SH-SY5Y (cell line): ENCODE data around the gene GRIFIN.
A peak's percentile ranks its signal among the peaks of the same experiment; 100 is the strongest.

ENCODE experiments used
- GATA2 ChIP-seq: IDR thresholded peaks from 2 replicates; pipeline ENCODE4 v1.6.1; 2011; ENCODE audit warnings: mild to moderate bottlenecking, low read depth, low read length
- GATA3 ChIP-seq: IDR thresholded peaks from 2 replicates; pipeline ENCODE4 v1.6.1; 2011; ENCODE audit warnings: low read depth, mild to moderate bottlenecking, low read length, moderate library complexity

The GRIFIN gene

DNA sequence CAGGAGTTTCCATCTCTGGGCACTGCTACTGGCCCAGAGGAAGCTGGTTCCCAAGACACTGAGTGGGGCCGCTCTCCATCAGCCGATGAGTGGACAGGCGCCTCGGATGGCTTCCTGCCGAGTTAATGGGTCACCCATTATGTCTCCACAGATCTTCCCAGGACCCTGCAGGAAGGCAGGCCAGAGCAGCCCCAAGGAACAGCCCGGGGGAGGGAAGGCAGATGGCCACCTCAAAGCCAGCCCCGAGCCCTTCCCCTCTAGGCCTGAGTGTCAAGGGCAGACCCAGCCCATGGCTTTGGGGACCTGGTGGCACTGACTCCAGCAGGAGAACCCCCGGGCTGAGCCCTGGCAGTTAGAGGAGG, 40.0 kb upstream of the GRIFIN start:
- TF ChIP-seq GATA3, result no peak
- TF ChIP-seq GATA2, result no peak

DNA sequence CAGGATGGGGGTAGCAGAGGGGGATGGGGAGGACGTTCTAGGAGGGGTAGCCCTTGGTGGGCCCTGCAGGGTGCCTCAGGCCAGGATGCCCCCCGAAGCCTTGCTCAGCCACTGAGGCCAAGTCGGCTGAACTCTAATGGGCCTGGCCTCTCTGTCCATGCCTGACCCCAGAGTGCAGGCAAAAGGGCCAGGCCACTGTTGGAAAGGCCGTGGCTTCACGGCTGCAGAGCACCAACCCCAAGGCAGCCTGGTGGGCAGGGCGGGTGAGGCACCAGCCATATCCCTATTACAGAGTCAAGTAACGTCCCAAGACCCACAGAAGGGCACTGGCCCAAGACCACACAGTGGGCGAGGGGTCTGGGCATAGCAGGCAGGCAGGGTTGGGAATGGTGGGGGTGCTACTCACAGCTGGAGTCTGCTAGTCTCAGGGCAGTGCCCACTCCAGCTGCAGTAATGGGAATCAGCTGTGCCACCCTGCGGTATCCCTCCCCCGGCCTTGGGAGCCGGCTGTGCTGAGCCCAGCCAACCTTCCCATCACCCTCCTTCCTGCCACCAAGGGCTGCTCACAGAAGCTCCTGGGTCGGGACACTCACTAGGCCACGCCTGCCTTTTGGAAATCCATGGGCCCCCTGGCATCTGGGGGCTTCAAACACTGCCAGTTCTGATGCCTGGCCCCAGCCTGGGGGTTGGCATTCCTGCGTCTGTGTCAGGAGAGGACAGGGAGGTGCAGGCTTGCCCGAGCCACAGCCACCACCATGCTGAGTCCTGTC, 39.4 kb upstream of the GRIFIN start:
- TF ChIP-seq GATA2 (no peak), GATA3 (no peak)

DNA sequence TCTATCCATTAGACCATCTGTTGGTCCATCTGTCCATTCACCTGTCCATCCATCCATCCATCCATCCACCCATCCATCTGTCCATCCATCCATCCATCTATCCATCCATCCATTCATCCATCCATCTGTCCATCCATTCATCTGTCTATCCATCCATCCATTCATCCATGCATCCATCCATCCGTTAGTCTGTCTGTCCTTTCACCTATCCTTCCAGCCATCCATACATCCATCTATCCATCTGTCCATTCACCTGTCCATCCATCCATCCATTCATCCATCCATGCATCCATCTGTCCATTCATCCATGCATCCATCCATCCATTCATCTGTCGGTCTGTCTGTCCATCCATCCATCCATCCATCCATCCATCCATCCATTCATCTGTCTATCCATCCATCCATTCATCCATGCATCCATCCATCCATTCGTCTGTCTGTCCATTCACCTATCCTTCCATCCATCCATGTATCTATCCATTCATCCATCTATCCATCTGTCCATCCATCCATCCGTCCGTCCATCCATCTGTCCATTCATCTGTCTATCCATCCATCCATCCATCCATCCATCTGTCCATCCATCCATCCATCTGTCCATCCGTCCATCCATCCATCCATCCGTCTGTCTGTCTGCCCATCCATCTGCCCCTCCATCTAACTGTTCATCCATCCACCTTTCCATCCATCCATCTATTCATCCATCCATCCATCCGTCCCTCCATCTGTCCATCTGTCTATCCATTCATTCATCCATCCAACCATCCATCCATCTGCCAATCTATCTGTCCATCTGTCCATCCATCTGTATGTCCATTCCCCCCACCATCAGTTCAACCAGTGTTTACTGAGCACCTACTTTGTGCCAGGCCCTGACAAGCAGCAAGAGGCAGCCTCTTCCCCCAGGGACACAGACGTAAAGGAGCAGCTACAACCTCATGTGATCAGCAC, 38.5 kb upstream of the GRIFIN start:
- no peak for TF ChIP-seq GATA2
- TF ChIP-seq GATA3, result no peak

DNA sequence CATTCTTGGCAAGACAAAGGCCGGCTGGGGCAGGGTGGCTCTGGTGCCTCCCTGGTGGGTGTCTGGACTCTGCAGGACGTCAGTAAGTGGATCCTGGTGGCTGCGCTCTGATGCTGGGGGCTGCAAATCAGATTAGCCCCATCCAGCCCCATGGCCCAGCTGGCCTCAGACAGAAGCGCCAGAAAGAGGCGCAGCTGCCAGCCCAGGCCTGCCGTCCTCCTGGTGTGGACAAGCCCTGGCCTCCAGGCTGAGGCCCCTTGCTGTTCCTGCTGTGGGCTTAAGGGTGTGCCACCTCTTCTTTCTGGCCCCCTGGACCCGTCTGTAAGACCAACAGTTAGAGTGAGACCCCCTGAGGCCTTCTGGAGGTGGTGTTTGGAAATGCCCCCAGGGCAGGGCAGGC, 37.5 kb upstream of the GRIFIN start:
- TF ChIP-seq GATA2, result peak; percentile 77
- no peak for TF ChIP-seq GATA3

DNA sequence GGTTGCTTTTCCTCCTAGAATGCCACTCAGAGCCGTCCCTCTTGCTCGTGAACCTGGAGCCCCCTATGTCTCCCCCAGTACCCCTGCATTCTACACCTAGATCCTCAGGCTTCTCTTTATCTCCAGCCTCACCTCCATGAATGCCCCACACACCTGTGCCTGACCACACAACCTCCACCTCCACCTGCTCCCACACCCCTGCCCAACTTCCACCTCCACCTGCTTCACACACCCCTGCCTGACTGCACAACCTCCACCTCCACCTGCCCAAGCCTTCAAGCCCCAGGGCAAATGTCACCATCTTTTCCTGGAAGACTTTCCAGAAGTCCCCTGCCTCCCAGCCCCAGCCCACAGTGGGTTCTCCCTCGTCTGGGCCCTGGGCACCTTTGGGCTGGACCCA, 36.5 kb upstream of the GRIFIN start:
- TF ChIP-seq GATA2, result no peak
- TF ChIP-seq GATA3, result no peak

DNA sequence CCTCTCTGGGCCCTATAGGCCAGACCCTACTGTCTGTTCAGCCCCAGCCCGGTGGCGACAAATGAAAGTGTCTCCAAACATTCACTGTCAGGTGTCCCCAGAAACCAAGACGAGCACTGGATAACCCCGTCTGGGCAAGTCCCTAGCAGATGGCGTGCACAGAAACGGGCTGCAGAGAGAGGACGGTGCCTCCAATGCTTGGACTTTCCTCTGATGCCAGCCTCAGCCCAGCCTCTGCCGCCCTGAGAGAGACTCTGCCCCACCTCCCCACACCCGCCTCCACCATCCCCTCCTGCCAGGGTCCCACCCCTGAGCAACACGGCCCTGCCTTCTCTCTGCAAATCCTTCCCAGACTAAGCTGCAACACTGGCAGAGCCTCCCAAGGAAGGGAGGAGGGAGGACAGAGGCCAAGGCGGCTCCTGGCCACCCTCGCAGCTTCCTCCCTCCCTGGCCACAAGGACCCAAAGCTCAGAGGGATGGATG, 36.0 kb upstream of the GRIFIN start:
- TF ChIP-seq GATA2, result no peak
- TF ChIP-seq GATA3, result no peak

DNA sequence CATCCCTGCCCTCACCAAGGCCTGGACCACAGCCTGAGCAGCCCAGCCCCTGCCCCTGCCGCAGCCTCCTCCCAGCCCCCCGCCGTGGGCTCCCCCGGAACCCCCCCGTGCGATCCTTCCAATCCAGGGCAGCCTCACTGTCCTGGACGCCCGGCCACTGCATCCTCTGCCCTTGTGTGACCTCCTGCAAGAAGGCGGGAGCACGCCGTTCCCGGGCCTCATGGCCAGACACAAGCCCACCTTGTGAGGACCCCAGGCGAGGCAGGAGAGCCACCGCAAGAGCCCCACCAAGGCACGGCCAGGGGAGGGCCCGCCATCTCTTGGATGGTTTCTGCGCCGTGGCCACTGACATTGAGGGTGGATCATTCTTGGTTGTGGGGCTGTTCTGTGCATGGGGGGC, 35.6 kb upstream of the GRIFIN start:
- TF ChIP-seq GATA3 (no peak), GATA2 (no peak)

DNA sequence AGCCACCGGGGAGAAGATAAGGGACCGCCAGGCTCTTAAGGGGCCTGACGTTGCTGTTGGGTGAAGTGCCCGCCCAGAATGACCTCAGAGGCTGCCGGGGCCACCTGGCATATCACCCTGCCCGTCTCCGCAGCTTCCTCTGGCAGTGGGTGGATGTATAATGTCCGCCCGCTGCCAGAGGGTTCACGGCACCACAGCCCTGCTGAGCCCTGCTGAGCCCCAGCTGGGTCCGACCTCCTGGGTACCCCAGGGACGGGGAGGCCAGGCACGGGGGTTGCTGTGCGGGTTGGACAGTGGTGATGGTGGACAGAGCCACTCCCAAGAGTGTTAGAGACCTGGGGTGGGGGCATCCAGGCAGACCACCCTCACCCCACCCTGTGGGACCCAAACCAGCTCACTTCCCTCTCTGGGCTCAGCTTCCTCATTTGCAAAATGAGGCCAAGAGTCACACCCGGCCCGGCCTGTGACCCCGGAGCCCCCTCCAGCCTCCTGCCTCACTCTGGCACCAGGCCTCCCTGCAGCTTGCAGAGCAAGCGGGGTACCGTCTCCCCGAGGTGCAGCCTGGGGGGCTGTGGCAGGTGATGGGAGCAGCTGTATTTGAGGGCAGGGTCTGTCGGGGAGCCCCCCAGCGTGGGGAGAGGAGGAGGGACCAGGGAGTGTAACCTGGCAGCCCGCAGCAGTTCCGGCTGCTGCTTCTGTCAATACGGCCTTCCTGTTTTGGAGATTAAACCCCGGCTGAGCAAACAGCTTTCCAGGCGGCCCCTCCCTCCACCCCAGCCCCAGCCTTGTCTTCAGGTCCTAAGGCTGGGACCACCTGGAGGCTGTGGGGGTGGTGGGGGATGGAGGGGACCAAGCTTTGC, 34.9 kb upstream of the GRIFIN start:
- no peak for TF ChIP-seq GATA3
- TF ChIP-seq GATA2, result no peak

DNA sequence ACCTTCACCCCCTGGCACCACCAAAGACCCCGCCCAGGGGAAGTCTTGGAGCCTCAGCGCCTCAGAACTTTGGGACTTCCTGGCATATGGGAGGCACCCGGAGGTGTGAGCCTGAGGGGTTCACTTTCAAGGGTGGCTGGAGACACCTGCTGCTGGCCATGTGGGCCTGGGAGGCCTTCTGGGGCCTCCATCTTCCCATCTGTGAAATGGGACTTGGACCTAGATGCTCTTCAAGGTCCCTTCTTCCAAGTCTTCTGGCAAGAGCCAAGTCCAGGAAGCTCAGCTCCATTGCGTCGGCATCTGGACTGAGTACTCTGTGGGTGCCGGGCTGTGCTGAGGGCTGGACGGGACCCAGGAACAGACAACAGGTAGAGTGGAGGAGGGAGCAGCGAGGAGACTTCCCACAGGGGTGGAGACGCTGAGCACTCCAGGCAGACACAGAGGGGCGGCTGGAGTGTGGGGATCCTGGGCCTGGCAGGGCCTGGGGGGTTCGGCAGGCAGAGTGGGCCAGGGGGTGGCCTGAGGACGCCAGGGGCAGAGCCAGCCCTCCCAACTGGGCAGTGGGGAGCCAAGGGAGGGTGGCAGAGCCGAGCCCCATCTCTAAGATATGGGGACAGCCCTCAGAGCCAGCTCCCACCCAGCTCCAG, 34.1 kb upstream of the GRIFIN start:
- TF ChIP-seq GATA3 (no peak), GATA2 (no peak)

DNA sequence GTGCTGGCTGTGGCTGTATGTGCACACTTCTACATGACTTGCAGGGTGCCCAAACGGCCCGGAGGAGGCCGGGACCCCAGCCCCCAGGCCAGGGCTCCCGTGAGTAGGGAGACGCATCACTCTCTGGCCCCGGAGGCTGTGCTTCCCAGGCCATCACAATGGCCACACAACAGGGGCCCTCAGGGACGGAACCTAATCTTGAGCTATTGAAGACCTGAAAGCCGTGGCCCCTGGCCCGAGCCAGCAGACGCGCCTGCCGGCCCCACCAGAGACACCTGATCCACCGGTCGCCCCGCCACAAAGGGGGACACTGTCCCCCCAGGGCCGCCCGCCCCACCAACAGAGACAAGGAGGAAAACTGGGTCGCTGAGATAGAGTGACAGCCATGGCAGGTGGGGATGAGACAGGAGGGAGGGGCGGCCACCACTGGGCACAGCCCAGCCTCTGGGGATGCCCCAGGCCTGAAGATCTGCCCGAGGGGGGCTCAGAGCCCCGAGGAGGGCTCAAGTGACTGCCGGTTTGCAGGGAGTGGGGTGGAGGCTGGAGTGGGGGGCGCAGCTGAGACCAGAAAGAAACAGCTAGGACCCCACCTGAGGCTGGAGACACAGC, 33.2 kb upstream of the GRIFIN start:
- TF ChIP-seq GATA3 (no peak), GATA2 (no peak)

DNA sequence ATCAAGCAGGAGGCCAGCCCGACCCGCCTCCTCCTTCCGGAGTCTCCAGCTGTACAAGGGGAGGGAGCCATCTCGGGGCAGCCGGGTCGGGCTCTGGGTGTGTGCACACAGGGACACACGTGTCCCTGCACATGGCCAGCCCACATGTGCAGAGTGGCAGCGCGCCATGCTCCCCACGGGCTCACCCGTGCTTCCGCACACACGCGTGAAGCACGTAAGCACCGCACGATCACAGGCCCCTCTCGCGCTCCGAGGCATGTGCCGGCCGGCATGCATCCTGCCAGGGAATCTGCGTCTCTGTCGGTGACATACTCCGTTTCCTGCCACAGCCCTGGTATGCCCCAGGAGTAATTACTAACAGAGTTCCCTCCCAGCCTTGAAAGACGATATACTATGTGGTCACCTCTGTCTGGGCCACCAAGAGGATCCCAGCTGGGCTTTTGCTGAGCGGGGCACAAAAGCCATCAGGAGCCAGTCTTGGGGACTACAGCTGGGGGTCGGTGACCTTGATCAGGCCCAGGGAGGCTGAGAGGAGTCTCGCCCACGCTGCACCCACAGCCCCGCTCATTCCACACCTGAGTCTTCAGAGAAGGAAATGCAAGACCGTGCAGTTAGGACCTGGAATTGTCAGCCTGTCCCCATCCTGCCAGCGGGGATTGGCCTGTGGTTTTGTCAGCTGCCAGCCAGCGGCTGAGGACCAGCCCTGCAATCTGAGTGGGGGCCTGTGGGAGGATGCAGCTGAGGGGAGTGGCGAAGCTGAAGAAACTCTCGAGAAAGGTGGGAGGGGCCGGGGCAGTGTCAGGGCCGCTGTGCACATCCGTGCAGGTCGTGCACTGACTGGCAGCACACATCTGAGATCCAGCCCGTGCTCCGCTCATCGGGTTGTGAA, 32.4 kb upstream of the GRIFIN start:
- TF ChIP-seq GATA3, result no peak

DNA sequence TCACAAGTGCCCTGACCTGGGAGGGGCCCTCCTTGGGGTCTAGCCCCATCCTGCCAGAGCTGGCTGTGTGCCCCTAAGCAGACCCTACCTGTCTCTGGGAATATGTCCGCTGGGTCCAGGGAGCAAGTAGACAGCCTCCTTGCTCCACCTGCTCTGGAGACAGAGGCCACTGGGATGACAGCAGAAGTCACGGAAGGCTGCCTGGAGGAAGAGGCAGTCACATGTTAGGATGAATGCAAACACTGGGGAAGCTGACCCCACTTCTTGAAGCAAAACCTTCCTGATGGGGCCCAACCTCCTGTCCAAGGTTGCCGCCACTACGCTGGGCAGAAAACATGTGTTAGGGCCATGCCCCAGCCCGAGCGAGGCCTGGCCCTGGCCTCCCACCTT, 31.7 kb upstream of the GRIFIN start:
- no peak for TF ChIP-seq GATA2
- no peak for TF ChIP-seq GATA3
